IMR-90 (cell line): ENCODE data around the gene AXIN2. TPM values are rescaled to one million over a fixed set of nuclear protein-coding genes. Genes with fewer than 3 reads are reported as not detected.

ENCODE experiments used
- FOS ChIP-seq: fragments of 150-350 bp; IDR thresholded peaks from 2 replicates; pipeline ENCODE4 v1.6.1; 2016; ENCODE audit warnings: low read depth, low read length
- polyA plus RNA-seq, 3 experiments: library from polyadenylated mRNA; depleted of rRNA; stranded (reverse); fragments of >200 nt; gene quantifications; 2 replicates each; pipeline ENCODE4 v1.2.3, GENCODE V29; 2012; ENCODE audit warnings: low replicate concordance in 1 of 3
- total RNA-seq: library from RNA; depleted of rRNA; stranded (reverse); fragments of >200 nt; gene quantifications from 2 replicates; pipeline ENCODE4 v1.2.3, GENCODE V29; 2012
- TF ChIP-seq, protein P1 (sequence below): fragments of 150-350 bp; IDR thresholded peaks from 2 replicates; pipeline ENCODE4 v1.6.1; 2016; ENCODE audit warnings: low read depth, mild to moderate bottlenecking, low read length, moderate library complexity, borderline replicate concordance

The AXIN2 gene
- total and polyA plus RNA-seq, 2 of the 4 experiments (the other 2 are of a cell fraction): 0.91 to 1.8 TPM

DNA sequence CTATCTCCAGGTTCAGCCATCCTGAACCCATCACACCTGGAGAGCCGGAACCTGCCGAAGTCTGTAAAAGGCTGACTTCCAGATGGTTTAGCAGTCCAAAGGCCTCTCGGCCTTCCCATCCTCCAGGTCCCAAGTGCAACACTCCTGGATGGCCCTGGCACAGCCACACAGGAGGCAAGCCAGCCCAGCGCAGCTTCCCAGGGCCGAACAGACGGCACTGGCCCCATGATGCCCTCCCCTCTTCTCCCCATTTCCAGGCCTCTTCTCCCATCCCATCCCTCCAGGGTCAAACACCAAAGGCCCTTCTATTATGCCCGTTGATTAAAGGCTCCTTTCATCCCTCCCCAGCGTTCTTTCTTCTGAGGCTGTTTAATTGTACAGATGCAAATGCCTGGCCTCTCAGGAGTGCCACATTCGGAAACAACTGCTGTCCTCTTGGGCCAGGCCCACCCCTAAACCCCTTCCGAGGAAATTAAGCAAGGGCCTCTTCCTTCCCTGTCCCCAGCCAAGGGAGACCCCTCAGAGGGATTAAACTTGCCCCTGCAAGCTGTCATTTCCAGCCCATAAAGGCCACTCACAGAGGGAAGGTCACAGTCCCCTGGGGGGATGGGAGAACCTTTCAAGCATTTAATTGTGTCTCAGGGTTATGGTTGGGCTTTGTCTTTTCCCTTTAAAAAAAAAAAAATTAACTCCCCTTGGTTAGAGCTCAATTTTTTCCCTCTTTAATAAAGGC, 30.8 kb downstream of the AXIN2 start (continued):
- TF ChIP-seq, protein P1, sequence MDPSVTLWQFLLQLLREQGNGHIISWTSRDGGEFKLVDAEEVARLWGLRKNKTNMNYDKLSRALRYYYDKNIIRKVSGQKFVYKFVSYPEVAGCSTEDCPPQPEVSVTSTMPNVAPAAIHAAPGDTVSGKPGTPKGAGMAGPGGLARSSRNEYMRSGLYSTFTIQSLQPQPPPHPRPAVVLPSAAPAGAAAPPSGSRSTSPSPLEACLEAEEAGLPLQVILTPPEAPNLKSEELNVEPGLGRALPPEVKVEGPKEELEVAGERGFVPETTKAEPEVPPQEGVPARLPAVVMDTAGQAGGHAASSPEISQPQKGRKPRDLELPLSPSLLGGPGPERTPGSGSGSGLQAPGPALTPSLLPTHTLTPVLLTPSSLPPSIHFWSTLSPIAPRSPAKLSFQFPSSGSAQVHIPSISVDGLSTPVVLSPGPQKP: no peak
- no peak for TF ChIP-seq FOS
